ENCODE results near the gene OGA.

Gene OGA

GRCh38 chr10:101776161-101776817, 42.0 kb downstream of the OGA start:
- peaks cover 91% of the 10 kb centered on the region for H3K27me3 ChIP-seq (ENCODE audit: control insufficient read depth, insufficient read depth, low read length, poor library complexity, severe bottlenecking)
- 2% methylated on average over 63 to 73 of the region's 74 CpGs for WGBS, 2 experiments
- peak overlapping the region; percentile 16 for H3K4me3 ChIP-seq (ENCODE audit: insufficient read depth, low read depth, low read length)

DNA sequence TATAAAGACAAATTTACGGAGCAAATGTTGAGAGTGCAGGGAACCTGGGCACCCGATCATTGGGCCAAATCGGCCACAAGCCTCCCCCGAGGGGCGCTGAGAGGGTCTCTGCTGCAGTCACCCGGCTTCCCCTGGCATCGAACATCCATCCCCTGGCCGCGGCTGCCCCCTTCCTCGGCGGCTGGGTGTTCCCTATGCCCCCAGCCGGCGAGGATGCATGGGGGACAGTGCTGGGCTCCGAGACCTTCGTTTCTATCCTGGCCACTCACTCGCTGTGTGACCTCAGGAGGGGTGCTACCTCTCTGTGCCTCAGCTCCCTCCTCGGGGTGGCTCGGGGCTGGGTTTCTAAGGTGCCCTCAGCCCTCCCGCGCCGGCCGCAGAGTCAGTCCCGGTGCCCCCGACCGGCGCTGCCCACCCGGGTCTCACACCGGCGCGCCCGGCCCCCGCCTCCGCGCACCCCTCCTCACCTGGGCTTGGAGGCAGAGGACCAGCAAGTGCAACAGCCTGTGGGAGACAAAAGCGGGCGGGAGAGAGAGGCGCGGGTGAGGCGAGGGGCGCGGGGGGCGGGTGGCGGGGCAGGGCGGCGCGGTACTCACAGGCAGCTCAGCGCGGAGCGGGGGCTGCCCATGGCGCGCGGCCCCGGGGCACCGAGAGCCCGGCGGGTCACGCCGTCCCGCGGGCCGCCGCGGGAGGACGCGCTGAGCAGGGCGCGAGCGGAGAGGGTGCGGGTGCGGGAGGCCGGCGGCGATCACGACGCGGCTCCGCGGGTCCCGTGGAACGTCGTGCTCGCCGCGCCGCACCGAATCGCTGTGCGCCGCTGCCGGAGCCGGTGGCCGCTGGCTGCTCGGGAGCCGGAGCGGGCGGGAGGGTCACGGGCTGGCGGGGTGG, 42.7 kb downstream of the OGA start, which contains the start of gene FGF8:
Gene FGF8, minus strand, starts transcription at position 842 of the 888 bp plus-strand sequence. Its CDS starts 214 bp downstream, at position 628.
- 1% methylated on average over 87 to 90 of the region's 98 CpGs for WGBS, 2 experiments
- no peaks in the 10 kb centered on the region for H3K36me3 ChIP-seq (ENCODE audit: control insufficient read depth, insufficient read depth, low read length)
- H3K4me3 ChIP-seq (ENCODE audit: insufficient read depth, low read depth, low read length), result peak within 1 kb of the TSS; percentile 23
- H3K27me3 ChIP-seq (ENCODE audit: control insufficient read depth, insufficient read depth, low read length, poor library complexity, severe bottlenecking), result peaks cover 93% of the 10 kb centered on the region
- H3K27ac ChIP-seq (ENCODE audit: insufficient read depth, low read depth, low read length, poor library complexity, severe bottlenecking), result no peak within 1 kb of the TSS
- no peaks in the 10 kb centered on the region for H3K9me3 ChIP-seq (ENCODE audit: control insufficient read depth, low read length)
- peaks cover 65% of the 10 kb centered on the region for H3K4me1 ChIP-seq (ENCODE audit: control insufficient read depth, insufficient read depth, low read length)

More at GRCh38 chr10:101776161-101776817, 42.0 kb downstream of the OGA start:
- H3K27ac ChIP-seq (ENCODE audit: insufficient read depth, low read depth, low read length, poor library complexity, severe bottlenecking), result no peak overlapping the region
- H3K36me3 ChIP-seq (ENCODE audit: control insufficient read depth, insufficient read depth, low read length), result no peaks in the 10 kb centered on the region
- peaks cover 63% of the 10 kb centered on the region for H3K4me1 ChIP-seq (ENCODE audit: control insufficient read depth, insufficient read depth, low read length)
- no peaks in the 10 kb centered on the region for H3K9me3 ChIP-seq (ENCODE audit: control insufficient read depth, low read length)

DNA sequence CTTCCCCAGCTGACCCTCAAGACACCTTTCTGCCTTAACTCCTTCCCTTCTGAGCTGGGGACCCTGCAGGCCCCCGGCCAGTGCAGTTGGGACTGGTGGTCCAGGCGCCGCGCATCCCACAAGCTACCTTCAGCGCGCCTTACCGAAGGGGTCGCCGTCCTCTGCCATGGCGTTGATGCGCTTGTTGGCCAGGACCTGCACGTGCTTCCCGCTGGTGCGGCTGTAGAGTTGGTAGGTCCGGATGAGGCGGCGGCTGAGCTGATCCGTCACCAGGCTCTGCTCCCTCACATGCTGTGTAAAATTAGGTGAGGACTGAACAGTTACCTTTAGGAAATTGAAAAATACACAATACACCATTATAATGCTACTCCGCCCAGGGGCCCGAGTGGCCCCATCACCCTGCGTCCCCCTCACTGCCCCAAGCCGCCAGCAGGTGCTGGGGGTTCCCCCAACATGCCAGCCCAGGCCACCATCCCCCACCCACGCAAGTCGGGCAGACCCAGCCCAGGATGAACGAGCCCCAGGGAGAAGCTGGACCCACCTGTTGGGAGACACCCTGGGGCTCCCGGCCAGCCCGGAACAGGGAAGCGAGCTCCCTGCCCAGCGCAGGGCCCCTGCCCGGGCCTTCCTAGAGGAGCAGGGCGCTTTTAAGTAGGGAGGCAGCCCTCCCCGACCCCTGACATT, 43.5 kb downstream of the OGA start:
- WGBS, 2 experiments, result 6 to 8% methylated on average over 32 of the region's 32 CpGs
- Histone ChIP-seq H3K27me3 (ENCODE audit: control insufficient read depth, insufficient read depth, low read length, poor library complexity, severe bottlenecking) (peaks cover 85% of the 10 kb centered on the region), H3K4me1 (ENCODE audit: control insufficient read depth, insufficient read depth, low read length) (peaks cover 64% of the 10 kb centered on the region), H3K36me3 (ENCODE audit: control insufficient read depth, insufficient read depth, low read length) (no peaks in the 10 kb centered on the region), H3K4me3 (ENCODE audit: insufficient read depth, low read depth, low read length) (no peak overlapping the region), H3K9me3 (ENCODE audit: control insufficient read depth, low read length) (no peaks in the 10 kb centered on the region), H3K27ac (ENCODE audit: insufficient read depth, low read depth, low read length, poor library complexity, severe bottlenecking) (no peak overlapping the region)

- H3K4me3 ChIP-seq (ENCODE audit: insufficient read depth, low read depth, low read length), result no peak overlapping the region
- 7 to 8% methylated on average over 12 to 13 of the region's 13 CpGs for WGBS, 2 experiments
- peaks cover 66% of the 10 kb centered on the region for H3K4me1 ChIP-seq (ENCODE audit: control insufficient read depth, insufficient read depth, low read length)
- H3K9me3 ChIP-seq (ENCODE audit: control insufficient read depth, low read length), result no peaks in the 10 kb centered on the region
- no peaks in the 10 kb centered on the region for H3K36me3 ChIP-seq (ENCODE audit: control insufficient read depth, insufficient read depth, low read length)
- H3K27me3 ChIP-seq (ENCODE audit: control insufficient read depth, insufficient read depth, low read length, poor library complexity, severe bottlenecking), result peaks cover 79% of the 10 kb centered on the region
- H3K27ac ChIP-seq (ENCODE audit: insufficient read depth, low read depth, low read length, poor library complexity, severe bottlenecking), result no peak overlapping the region
Measured at GRCh38 chr10:101773923-101774588, 44.2 kb downstream of the OGA start.

DNA sequence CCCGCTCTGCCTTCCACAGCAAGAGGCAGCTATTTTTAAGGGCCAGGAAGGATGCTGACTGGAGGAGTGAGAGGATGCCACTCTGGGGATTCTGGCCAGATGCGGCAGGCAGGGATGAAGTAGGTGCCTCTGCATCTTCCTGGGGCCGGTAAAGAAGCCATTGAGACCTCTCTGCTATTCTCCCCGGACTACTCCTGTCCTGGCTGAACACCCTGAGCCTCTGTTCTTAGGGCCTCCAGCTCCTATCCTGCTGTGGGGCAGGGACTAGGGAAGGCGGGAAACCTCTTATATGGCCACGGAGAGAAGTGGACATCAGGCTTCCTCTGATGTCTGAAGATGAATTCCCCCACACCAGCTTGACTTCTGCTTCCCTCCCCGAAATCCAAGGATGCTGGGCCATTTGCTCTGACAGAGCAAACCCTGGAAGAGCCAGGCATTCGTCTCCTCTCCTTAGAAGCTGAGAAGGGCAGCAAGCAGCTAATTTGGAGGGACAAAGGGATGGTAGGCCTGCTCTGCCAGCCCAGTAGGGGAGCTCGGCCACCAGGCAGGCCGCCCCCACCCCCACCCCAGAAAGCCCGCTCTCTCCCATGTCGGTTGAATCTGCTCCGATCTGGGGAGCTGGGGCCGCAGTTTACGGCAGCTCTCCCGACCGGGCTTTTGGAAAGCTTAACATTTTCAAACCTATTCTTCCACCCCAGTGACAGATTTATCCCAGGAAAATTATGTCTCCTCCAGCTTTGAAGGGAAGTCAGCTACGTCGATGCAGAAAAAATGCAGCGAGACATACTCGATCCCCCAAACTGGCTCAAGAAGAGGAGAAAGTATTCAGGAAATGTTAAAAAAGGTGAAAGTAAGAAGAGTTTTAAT, 45.1 kb downstream of the OGA start:
- Histone ChIP-seq H3K4me3 (ENCODE audit: insufficient read depth, low read depth, low read length) (no peak overlapping the region), H3K4me1 (ENCODE audit: control insufficient read depth, insufficient read depth, low read length) (peaks cover 64% of the 10 kb centered on the region)

GRCh38 chr10:101772017-101772894, 46.0 kb downstream of the OGA start:
- H3K4me3 ChIP-seq (ENCODE audit: insufficient read depth, low read depth, low read length), result no peak overlapping the region
- H3K27ac ChIP-seq (ENCODE audit: insufficient read depth, low read depth, low read length, poor library complexity, severe bottlenecking), result no peak overlapping the region
- H3K4me1 ChIP-seq (ENCODE audit: control insufficient read depth, insufficient read depth, low read length), result peaks cover 69% of the 10 kb centered on the region
- peaks cover 63% of the 10 kb centered on the region for H3K27me3 ChIP-seq (ENCODE audit: control insufficient read depth, insufficient read depth, low read length, poor library complexity, severe bottlenecking)
- H3K36me3 ChIP-seq (ENCODE audit: control insufficient read depth, insufficient read depth, low read length), result no peaks in the 10 kb centered on the region
- WGBS, 2 experiments, result 76 to 79% methylated on average over 6 of the region's 6 CpGs
- H3K9me3 ChIP-seq (ENCODE audit: control insufficient read depth, low read length), result no peaks in the 10 kb centered on the region

More for the DNA sequence above, 45.1 kb downstream of the OGA start:
- H3K27ac ChIP-seq (ENCODE audit: insufficient read depth, low read depth, low read length, poor library complexity, severe bottlenecking), result no peak overlapping the region
- 15 to 19% methylated on average over 21 of the region's 21 CpGs for WGBS, 2 experiments
- H3K36me3 ChIP-seq (ENCODE audit: control insufficient read depth, insufficient read depth, low read length), result no peaks in the 10 kb centered on the region
- no peaks in the 10 kb centered on the region for H3K9me3 ChIP-seq (ENCODE audit: control insufficient read depth, low read length)
- peaks cover 69% of the 10 kb centered on the region for H3K27me3 ChIP-seq (ENCODE audit: control insufficient read depth, insufficient read depth, low read length, poor library complexity, severe bottlenecking)

- Histone ChIP-seq H3K4me1 (ENCODE audit: control insufficient read depth, insufficient read depth, low read length) (peaks cover 69% of the 10 kb centered on the region), H3K9me3 (ENCODE audit: control insufficient read depth, low read length) (no peaks in the 10 kb centered on the region), H3K27me3 (ENCODE audit: control insufficient read depth, insufficient read depth, low read length, poor library complexity, severe bottlenecking) (peaks cover 63% of the 10 kb centered on the region), H3K4me3 (ENCODE audit: insufficient read depth, low read depth, low read length) (no peak overlapping the region), H3K36me3 (ENCODE audit: control insufficient read depth, insufficient read depth, low read length) (no peaks in the 10 kb centered on the region), H3K27ac (ENCODE audit: insufficient read depth, low read depth, low read length, poor library complexity, severe bottlenecking) (no peak overlapping the region)
- 92 to 93% methylated on average over 10 of the region's 10 CpGs for WGBS, 2 experiments
Measured at GRCh38 chr10:101771380-101771779, 46.9 kb downstream of the OGA start.

DNA sequence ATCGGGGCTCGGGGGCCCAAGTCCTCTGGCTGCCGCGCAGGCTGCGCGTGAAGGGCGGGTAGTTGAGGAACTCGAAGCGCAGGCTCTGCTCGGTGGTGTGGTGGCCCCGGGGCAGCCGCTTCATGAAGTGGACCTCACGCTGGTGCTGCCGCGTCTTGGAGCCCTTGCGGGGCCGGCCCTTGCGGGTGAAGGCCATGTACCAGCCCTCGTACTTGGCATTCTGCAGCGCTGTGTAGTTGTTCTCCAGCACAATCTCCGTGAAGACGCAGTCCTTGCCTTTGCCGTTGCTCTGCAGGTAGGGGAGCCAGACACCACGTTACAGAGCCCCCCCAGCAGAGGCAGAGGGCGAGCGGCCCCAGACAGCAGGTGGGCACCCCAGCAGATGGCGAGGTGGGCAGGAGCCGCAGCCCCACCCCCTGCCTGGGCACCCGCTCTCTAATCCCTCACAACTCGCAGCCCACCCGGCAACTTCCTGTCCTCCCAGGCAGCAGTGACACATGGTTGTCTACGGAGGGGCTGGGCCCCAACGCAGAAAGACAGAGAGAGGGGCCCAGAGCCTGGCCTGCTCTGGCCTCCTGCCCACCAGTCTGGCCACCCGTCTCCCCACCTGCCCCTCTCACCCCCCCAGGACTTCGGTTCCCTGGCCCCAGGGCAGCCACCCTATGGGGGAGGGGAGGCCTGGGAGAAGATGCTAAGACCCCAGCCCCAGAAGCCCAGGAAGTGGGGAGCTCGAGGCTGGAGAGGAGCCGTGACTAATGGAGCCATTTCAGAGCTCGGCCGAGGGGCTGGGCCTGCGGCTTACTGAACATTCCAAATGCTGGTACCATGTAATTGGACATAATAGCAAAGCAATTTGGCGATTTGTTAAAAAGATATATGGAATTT, 47.7 kb downstream of the OGA start:
- Histone ChIP-seq H3K4me1 (ENCODE audit: control insufficient read depth, insufficient read depth, low read length) (peaks cover 69% of the 10 kb centered on the region), H3K27ac (ENCODE audit: insufficient read depth, low read depth, low read length, poor library complexity, severe bottlenecking) (no peak overlapping the region), H3K27me3 (ENCODE audit: control insufficient read depth, insufficient read depth, low read length, poor library complexity, severe bottlenecking) (peaks cover 59% of the 10 kb centered on the region), H3K36me3 (ENCODE audit: control insufficient read depth, insufficient read depth, low read length) (no peaks in the 10 kb centered on the region), H3K9me3 (ENCODE audit: control insufficient read depth, low read length) (no peaks in the 10 kb centered on the region), H3K4me3 (ENCODE audit: insufficient read depth, low read depth, low read length) (no peak overlapping the region)
- 88 to 90% methylated on average over 41 of the region's 41 CpGs for WGBS, 2 experiments
